NK-92 (cell line): Measurements from ENCODE around the gene RSPH1.

Source experiments
- DNase-seq: peaks from one replicate; lab custom pipeline; 2025; ENCODE audit not compliant: unreplicated experiment; lab: John Stamatoyannopoulos, UW

The RSPH1 gene

GRCh38 chr21:42467140-42467983, 28.7 kb downstream of the RSPH1 start:
- no peak for DNase-seq

GRCh38 chr21:42466700-42467099, 29.3 kb downstream of the RSPH1 start:
- DNase-seq: no peak

DNA sequence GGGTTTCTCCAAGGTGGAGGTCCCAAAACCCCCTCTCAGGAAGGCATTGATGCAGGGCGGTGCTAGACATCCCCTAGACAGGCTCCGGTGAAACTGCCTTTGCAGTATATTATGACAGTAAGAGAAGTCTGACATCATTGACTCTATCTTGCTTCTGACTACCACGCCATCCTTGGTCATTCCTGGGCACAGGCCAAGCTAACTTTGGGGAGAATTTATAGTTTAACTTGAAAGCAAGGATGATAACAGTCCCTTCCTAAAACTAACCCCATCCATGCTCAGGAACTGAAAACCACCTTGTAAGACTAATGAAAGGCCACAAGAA, 30.3 kb downstream of the RSPH1 start:
- DNase-seq: no peak

DNA sequence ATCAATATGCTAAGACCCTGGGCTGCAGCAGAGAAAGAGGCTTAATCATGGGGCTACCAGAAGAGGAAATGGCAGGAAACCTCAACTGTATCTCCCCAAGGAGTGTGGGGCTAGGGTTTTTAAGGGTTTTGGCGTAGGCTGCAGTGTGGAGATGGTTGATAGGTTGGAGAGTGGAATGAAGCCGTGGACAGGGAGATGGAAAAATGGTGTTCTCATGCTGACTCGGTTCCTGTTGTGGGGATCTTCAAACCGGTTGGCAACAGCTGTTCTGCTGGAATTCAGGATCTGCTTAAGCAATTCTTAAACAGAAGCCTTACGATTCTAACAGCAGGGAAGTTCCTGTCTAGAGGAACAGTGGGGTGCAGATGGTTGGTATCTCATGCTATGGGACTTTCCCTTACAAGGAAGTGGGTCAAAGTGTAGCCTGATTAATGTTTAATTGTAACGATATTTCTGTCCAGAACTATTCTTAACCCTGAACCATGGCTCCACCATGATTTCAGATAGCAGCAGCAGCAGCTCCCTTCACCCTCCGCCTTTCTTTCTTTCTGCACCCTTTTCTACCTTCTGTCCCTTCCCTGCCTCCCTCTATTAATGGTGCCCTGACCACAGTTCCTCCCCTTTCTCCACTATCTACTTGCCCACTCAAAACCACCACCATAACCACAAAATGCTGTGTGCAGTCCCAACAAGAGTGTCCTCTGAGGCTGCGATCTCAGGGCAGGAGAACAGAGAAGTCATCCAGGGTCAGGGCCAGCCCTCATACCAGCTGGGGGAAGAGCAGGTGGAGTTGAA, 30.8 kb downstream of the RSPH1 start:
- no peak for DNase-seq

GRCh38 chr21:42463861-42464515, 32.0 kb downstream of the RSPH1 start:
- no peak for DNase-seq

GRCh38 chr21:42461881-42462877, 33.8 kb downstream of the RSPH1 start:
- no peak for DNase-seq

GRCh38 chr21:42461185-42461520, 34.9 kb downstream of the RSPH1 start:
- DNase-seq: no peak

DNA sequence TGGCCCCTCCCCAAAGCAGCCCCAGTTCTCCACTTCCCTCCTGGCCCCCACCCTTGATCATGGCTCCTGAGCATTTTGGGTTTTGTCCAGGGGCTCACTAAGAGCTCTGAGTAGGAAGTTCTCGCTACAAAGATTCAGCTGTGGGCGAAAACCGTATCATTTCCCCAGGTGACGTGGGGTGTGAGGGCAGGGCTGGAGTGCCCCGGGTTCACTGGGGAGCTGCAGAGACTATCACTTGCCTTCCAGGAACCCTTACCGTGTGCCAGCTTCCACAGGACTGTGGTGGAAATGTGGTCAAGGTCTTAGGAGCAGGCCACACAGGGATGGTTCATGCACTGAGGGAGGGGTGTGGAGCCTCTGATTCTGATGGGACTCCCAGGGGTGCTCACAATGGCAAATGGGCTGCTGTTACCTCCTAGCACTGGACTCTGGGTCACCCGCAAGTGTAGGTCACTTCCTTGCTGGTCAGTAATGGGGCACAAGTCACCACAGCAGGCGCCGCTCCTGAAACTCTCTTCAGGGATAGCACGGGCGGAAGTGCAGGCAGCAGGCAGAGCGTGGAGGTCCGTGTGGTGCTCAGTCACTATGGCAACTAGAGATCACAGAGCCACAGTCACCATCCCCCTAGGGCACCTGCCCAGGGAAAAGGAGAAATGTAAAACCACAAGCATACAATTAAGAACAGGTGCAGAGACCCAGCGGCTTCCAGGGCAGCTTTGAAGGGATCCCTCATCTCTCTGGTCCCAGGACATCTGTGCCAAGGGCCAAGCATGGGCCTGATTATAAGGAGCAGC, 35.4 kb downstream of the RSPH1 start:
- DNase-seq: no peak

DNA sequence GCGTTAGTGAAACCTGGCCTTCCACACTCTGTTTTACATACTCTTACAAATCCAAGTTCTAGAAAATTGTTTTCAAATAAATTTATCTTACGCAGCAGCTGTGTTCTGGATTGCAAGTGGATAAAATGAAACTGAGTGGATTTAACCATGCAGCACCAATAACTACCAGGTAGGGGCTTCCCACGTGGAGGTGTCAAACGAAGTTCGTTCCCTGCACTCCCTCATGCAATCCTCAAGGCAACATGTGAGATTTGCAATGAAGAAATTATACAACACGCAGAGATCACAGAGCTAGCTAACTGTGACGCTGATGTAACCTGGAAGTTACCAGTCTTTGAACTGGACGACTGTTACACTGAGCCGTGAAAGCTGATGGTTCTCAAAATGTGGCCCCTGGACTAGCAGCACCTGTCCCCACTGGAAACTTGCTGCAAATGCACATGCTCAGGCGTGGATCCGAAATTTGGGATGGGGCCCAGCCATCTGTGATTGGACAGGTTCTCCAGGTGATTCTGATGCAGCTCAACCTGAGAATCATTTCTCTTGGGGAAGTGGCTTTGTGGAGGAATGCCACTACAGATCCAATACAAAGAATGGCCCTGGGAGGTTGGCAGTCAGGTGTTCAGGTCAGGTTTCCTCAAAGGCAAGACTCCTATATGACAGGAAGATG, 36.3 kb downstream of the RSPH1 start:
- no peak for DNase-seq

- no peak for DNase-seq
These were observed 37.0 kb downstream of the RSPH1 start for GRCh38 chr21:42459082-42459460.

DNA sequence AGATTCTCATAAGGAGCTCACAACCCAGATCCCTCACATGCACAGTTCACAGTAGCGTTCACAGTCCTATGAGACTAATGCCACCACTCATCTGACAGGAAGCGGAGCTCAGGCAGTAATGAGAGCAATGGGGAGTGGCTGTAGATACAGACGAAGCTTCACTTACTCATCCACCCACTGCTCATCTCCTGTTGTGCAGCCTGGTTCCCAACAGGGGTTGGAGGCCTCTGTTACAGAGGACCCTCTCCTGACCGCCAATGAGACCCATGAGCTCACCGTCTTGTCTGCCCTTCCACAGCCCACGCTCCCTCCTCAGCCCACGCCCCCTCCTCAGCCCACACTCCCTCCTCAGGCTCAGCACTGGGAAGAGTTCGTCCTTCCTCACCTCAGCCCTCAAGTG, 39.6 kb downstream of the RSPH1 start:
- no peak for DNase-seq

- no peak for DNase-seq
These were observed 40.1 kb downstream of the RSPH1 start for GRCh38 chr21:42455754-42456440.

DNA sequence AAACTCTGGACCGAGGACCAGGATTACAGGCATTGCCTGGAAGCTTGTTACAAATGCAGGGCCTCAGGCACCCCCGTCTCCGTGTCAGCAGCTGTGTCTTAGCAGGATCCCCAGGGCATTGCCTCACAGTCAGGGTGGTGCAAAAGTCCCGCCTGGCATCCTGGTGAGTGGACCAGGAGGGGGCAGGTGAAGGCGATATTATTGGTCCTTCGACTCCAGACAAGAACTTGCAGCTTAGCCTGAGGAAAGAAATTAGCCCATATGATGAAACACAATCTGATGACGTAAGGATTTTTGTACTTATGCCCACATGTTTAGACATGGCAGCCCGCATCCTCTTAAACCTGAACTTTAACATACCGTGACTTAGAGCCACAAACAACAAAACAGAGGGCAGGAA, 40.8 kb downstream of the RSPH1 start:
- DNase-seq: no peak

- no peak for DNase-seq
These were observed 41.2 kb downstream of the RSPH1 start for GRCh38 chr21:42454786-42455185.

- DNase-seq: no peak
These were observed 41.9 kb downstream of the RSPH1 start for GRCh38 chr21:42453986-42454570.

DNA sequence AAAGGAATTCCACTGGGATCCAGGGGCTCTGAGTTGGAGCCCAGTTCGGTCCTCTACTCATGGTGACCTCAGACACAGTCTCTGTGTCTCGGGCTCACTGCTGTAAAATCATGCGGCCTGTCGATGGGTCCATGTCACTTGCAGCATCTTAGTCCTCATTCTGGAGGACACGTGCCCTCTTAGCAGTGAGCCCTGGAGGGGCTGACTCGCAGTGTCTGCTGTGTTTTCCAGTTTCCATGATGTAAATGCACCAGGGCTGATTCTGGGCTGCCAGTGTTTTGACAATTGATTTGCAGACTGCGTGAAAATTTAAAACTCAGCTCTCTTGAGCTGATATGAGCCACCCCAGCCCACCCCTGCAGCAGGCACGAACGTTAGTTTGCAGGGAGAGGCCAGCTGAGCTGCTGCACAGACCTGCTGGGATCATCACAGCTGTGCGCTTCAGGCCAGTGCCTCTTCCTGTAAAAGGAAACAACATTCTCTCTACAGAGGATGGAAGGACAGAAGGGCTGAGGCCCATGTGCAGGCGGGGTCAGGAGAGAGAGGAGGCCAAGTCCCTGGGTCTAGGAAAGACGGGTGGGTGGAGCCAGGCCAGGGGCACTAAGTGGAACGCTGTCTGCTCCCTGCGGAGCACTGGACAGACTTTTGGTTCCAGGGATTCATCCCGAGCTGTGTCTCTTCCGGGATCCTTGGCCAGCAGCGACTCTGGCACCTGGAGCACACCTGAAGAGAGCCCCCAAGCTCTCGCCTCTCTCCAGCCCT, 42.6 kb downstream of the RSPH1 start:
- DNase-seq: no peak

DNA sequence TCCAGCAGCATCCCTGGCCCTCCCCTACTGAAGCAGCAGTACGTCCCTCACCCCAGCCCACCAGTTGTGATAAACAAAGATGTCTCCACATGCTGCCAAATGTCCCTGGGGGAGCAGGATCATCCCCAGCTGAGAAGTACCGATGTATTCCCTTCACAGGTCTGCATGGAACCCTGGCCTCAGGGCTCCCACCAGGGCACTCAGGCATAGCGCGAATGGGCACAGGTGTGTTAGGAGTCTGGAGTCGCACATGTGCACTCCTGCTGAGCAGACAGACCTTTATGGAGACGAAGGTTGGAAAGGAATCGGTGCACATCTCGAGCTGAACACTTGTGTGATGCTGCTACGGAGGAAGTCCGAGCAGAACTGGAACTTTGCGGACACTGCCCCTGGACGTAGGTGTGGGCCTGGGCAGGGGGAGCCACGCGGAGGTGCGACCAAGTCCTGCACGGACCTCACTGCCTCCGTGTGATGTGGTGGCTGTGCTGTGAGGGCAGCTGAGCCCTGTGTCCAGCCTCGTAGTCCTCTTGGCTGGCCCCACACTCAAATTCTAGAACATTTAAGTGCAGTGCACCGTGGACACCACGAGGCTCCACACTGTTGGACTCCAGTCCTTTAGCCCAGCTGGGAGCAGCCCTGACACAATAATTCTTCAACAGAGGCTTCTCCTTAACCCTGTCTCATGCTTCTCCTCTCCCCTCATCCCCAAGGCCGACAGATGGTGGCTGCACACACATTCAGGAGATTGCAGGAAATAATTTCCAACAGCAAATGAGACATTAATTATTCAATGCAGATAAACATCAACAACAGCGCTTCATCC, 43.4 kb downstream of the RSPH1 start:
- DNase-seq: no peak
